Activated naive CD8-positive, alpha-beta T cell (primary cell): Measurements from ENCODE around the gene ACER1.

Source experiments
- H3K27ac Mint-ChIP-seq: one replicate; pipeline ENCODE4 v1.8.0; 2021; ENCODE audit warnings: mixed read lengths
- H3K27me3 Mint-ChIP-seq: one replicate; pipeline ENCODE4 v1.8.0; 2021; ENCODE audit warnings: mixed read lengths
- H3K36me3 Mint-ChIP-seq: one replicate; pipeline ENCODE4 v1.8.0; 2021; ENCODE audit warnings: mixed read lengths
- H3K4me1 Mint-ChIP-seq: one replicate; pipeline ENCODE4 v1.8.0; 2021; ENCODE audit warnings: low read depth, mixed read lengths
- H3K4me3 Mint-ChIP-seq: one replicate; pipeline ENCODE4 v1.8.0; 2021; ENCODE audit warnings: mild to moderate bottlenecking, mixed read lengths
- H3K9me3 Mint-ChIP-seq: one replicate; pipeline ENCODE4 v1.8.0; 2021; ENCODE audit warnings: low read depth, mixed read lengths

The ACER1 gene

DNA sequence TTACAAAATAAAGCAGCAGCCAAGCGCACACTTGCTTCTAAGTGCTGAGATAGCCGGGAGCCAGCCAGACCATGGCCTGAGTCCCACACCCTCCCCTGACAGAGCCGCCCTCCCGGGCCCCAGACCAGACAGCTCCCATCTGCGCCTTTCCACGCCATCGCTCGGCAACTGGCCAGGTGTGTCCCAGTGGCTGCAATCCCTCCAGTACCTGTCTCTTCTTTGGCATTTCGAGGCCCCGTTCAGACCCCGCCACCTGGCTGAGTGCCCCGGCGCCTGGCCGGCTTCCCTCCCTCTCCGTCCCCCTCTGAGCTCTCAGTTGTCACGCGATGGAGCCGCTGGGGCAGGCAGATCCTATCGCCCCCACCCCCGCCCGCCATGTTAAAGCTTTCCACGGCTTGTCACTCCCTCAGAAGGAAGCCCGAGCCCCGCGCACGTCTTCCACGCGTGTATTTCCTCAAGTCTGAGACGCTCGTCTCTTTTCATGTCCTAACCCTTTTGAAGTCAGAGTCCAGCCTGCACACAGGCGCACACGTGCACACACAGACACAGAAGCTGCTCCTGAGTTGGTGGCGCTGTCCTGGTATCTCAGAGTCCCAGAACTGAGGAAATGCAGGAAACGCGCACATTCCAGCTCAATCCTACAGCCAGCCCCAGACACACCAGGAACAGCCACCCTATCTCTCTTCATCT is 61.5 kb downstream of the ACER1 start:
- H3K4me3 Mint-ChIP-seq, result no peak overlapping the region
- peak overlapping the region; percentile 46 for H3K27ac Mint-ChIP-seq
- no peaks in the 10 kb centered on the region for H3K27me3 Mint-ChIP-seq
- H3K4me1 Mint-ChIP-seq, result peaks cover 41% of the 10 kb centered on the region
- no peaks in the 10 kb centered on the region for H3K9me3 Mint-ChIP-seq
- no peaks in the 10 kb centered on the region for H3K36me3 Mint-ChIP-seq

DNA sequence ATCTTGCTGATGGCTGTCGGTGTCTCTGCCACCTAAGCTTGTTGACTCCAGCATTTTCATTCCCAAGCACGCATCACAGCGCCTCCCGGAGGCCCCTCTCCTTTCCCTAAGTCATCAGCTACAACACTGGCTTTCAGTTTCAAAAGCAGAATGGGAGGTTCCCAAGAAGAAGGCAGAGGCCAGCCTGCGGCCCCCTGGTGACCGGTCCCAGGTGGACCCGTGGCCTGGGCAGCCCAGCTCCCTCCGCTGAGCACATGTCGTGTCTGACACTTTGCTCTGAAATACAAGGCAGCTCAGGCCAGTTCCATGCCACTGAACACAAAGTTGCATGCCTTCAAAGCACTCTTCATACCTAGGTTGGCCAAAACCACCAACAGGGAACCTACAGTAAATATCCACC is 62.2 kb downstream of the ACER1 start:
- Mint-ChIP-seq H3K27ac (peak overlapping the region; percentile 13), H3K4me3 (no peak overlapping the region), H3K9me3 (no peaks in the 10 kb centered on the region), H3K4me1 (peaks cover 38% of the 10 kb centered on the region), H3K27me3 (no peaks in the 10 kb centered on the region), H3K36me3 (no peaks in the 10 kb centered on the region)

DNA sequence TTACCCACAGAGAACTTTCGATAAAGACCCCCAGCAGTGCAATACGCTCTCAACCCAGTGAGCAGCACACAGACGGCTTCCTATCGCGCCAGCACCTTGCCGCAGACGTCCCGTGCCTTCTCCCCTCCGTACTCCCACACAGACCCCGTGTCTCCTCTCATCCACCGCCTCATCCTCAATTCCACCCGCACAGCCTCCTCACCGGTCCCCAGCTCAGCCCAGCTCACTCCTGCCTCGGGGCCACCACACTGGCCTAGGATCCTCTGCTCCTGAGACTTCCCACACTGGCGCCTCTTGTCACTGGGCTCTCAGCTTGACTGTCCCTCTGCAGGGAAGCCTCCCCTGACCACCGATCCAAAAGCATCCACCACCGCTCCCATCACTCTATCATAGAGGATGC is 62.6 kb downstream of the ACER1 start:
- H3K27ac Mint-ChIP-seq, result peak overlapping the region; percentile 13
- no peaks in the 10 kb centered on the region for H3K9me3 Mint-ChIP-seq
- H3K4me3 Mint-ChIP-seq, result no peak overlapping the region
- H3K36me3 Mint-ChIP-seq, result no peaks in the 10 kb centered on the region
- H3K4me1 Mint-ChIP-seq, result peaks cover 35% of the 10 kb centered on the region
- no peaks in the 10 kb centered on the region for H3K27me3 Mint-ChIP-seq

DNA sequence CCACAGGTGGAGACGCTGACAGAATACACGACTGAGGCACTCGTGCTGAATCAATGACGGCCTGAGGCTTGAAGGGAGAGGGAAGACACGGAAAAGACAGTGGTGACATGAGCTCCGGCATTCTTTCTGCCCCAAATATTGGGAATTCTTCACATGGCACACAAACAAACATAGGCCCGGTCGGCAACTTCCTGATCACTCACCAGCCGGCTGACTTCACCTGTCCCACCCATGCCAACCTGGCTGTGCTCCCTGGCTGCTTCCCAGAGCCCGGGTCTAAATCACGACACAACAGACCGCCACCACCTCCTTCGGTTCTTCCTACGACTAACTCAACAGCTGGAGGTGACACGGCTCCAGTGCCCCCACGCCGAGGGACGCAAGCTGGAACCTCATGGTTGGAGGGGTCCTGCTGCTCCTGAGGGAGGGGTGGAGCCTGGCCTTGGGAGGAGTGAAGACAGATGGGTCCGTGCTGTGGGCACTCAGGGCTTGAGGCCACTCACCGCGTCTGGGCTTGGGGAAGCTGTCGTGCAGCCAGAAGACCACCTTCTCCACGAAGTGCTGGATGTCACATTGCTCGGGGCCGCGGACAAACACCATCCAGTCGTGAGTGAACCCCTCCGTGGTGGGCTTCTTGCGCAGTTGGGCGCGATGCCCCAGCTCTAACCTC is 63.2 kb downstream of the ACER1 start:
- Mint-ChIP-seq H3K27ac (no peak overlapping the region), H3K9me3 (no peaks in the 10 kb centered on the region), H3K36me3 (no peaks in the 10 kb centered on the region), H3K27me3 (no peaks in the 10 kb centered on the region), H3K4me3 (no peak overlapping the region), H3K4me1 (peaks cover 29% of the 10 kb centered on the region)

DNA sequence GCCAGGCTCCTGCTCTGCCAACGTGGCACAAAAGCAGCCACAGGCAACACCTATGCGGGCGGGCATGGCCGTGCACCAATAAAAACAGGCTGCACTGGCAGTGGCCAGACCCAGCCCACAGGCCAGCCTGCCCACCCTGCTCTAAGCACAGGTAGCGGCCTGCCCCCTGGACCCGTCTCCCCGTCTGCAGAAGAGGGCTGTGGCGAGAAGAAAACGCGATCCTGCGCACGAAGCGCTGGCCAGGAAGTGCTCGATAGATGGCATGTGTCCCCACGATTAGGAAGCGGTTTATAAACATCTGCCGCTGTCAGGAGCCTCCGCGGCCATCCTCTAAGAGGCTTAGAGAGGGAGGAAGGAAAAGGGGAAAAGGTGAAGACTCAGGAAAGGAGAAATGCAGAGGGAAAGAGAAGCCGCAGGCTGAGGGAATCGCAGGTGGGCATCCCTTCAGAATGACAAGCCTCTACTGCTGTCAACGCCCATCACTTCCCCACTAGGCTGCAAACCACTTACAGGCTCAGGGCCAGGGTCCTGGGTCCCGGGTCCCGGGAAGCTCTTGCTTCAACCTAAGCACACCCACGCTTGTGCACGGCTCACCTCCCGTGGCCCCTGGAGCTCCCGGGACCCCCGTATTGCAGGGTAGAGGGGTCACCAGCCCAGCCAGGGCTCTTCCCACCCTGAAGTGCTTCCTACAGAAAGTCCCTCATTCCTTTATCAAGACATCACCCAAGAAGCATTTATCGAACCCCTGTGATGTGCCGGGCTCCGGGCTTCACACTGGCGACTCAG is 64.1 kb downstream of the ACER1 start:
- no peaks in the 10 kb centered on the region for H3K27me3 Mint-ChIP-seq
- H3K36me3 Mint-ChIP-seq, result no peaks in the 10 kb centered on the region
- H3K9me3 Mint-ChIP-seq, result no peaks in the 10 kb centered on the region
- no peak overlapping the region for H3K4me3 Mint-ChIP-seq
- H3K27ac Mint-ChIP-seq, result peak overlapping the region; percentile 79
- peaks cover 27% of the 10 kb centered on the region for H3K4me1 Mint-ChIP-seq

DNA sequence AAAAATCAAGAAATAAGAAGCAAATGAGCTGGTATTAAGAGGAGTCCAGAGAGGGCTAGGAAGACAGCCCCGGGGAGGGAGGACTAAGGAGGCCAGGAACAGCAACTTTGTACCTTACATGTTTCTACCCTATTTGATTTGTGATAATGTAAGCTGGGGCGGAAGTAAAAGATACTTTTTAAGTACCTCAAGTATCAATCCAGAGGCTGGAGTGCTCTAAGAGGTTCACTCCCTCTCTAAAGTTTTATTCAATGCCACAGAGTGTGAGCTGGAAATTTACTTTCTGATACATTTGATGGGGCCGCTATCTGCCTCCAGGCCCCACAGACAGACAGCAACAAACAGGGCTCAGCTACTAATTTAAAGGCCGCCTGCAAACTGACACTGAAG is 65.0 kb downstream of the ACER1 start:
- peaks cover 20% of the 10 kb centered on the region for H3K4me1 Mint-ChIP-seq
- no peaks in the 10 kb centered on the region for H3K27me3 Mint-ChIP-seq
- no peak overlapping the region for H3K27ac Mint-ChIP-seq
- no peaks in the 10 kb centered on the region for H3K36me3 Mint-ChIP-seq
- no peak overlapping the region for H3K4me3 Mint-ChIP-seq
- H3K9me3 Mint-ChIP-seq, result no peaks in the 10 kb centered on the region

DNA sequence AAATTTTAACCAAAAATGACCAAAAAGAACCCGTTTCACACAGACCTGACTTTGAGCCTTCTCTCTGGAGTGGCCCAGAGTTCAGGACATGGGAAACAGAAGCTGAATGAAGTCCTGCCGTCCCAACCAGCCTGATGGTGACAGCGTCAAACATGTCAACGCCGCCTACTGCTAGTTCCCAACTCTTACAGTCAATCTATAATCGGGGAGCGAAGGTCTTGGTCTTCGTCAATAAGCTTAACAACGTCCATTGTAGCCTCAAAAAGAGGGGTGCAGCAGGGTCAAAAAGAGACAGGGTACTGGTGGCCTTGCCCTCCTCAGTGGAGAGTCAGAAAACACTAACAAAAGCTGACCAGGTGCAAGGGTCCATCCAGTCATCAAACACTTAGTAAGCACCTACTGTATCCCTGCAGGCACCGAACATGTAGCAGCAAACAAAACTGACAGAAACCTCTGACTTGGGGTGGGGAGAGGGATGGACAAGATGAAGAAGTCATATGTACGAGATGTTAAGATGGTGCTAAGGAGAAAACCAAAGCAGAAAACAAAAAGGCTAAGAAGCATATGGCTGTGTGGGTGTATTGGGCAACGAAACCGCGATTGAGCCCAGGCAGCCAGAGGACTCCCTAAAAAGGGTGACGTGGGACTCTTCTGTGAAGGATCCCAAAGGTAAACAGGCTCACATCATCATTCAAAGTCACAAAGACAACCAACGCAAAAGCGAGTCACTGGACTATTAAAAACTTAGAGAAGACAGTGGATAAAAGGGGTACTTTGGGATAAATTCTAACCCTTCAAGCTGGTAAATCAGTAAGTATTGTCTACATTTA is 65.6 kb downstream of the ACER1 start:
- Mint-ChIP-seq H3K27me3 (no peaks in the 10 kb centered on the region), H3K9me3 (no peaks in the 10 kb centered on the region), H3K36me3 (no peaks in the 10 kb centered on the region)

DNA sequence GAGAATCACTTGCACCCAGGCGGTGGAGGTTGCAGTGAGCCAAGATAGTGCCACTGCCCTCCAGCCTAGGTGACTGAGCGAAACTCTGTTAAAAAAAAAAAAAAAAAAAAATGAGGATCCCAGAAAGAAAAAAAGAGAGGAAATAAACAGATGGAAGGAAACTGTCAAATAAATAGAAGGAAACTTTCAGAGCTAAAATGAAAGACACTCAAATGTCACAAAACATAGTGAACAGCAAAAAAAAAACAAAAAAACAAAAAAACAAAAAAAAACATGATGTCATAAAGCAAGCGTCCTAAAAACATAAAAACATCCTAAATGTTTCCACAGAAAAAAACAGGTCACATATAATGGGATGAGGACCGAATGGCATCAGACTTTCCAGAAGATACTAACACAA is 68.6 kb downstream of the ACER1 start:
- H3K9me3 Mint-ChIP-seq, result no peaks in the 10 kb centered on the region
- H3K27ac Mint-ChIP-seq, result no peak overlapping the region
- no peak overlapping the region for H3K4me3 Mint-ChIP-seq
- peaks cover 31% of the 10 kb centered on the region for H3K4me1 Mint-ChIP-seq
- no peaks in the 10 kb centered on the region for H3K27me3 Mint-ChIP-seq
- H3K36me3 Mint-ChIP-seq, result no peaks in the 10 kb centered on the region

More for the DNA sequence above, 65.6 kb downstream of the ACER1 start:
- Mint-ChIP-seq H3K4me1 (peaks cover 25% of the 10 kb centered on the region), H3K27ac (peak overlapping the region; percentile 7), H3K4me3 (no peak overlapping the region)

DNA sequence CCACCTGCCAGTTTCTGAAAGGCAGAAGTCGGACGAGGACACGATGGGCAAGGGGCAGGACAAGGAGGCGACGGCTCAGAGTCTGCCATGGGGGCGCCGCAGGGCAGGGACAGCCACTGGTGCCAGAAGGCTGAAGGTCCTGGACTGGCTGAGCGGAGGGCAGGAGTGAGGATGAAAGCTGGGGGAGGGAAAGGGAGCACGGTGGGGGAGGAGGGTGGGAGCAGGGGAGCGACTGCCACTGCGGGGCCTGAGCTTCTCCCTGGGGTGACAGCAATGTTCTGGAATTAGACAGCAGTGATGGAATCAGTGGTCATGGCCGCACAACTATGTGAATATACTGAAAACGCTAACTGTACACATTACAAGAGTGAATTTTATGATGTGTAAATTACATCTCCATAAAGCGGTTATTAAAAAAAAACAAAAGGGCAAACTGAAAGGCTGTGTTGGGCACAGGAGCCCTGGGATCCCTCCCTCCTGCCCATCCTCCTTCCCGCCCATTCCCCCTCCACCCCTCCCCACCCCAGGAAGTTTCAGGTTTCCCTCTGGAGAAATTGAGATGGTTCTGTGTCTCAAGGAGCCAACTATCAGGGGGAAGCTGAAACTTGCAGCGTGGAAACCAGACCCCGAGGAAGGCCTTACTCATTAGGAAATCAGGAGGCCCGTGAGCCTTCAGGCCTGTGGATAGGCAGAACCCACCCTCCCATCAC is 69.5 kb downstream of the ACER1 start:
- H3K27ac Mint-ChIP-seq, result no peak overlapping the region

DNA sequence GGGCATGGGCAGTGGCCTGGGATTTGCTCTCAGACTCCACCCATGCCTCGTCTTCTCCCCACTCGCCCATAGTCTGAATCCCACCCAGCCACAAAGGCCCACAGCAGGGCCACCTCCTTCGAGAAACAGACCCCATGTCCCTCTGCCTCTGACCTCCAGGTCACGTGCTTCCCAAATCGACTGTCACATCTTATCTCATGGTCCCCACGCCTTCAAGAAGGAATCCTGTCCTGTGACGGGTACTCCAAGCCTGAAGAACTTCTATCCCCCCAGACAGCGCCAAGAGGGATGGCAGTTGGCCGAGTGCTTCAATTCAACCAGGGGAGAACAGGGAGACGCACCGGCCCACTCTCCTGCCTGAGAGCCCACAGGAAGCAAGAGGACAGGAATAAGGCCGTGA is 70.1 kb downstream of the ACER1 start:
- H3K27ac Mint-ChIP-seq, result no peak overlapping the region

More for the DNA sequence above, 69.5 kb downstream of the ACER1 start:
- no peaks in the 10 kb centered on the region for H3K9me3 Mint-ChIP-seq
- no peaks in the 10 kb centered on the region for H3K36me3 Mint-ChIP-seq
- H3K4me3 Mint-ChIP-seq, result no peak overlapping the region
- no peaks in the 10 kb centered on the region for H3K27me3 Mint-ChIP-seq
- peaks cover 32% of the 10 kb centered on the region for H3K4me1 Mint-ChIP-seq

DNA sequence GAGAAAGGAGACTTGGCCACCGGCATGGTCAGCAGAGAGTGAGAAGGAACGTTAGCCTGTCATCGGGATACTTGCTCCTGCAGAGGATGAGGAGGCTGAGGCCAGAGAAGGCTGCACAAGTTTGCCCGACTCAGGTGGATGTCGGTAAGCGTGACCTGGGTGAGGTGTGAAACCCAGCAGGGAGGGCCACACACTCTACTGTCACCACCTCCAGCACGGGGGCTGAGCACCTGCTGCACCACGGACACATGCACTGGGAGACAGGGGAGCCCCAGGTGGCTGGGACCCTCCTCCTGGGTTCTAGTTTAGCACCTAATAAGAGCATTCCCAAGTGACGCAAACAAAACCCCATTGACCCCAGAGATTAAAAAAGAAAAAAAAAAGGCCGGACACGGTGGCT is 70.9 kb downstream of the ACER1 start:
- Mint-ChIP-seq H3K9me3 (no peaks in the 10 kb centered on the region), H3K27me3 (no peaks in the 10 kb centered on the region), H3K36me3 (no peaks in the 10 kb centered on the region), H3K4me3 (peak overlapping the region; percentile 7), H3K27ac (no peak overlapping the region), H3K4me1 (peaks cover 30% of the 10 kb centered on the region)

More for the DNA sequence above, 70.1 kb downstream of the ACER1 start:
- Mint-ChIP-seq H3K4me1 (peaks cover 32% of the 10 kb centered on the region), H3K9me3 (no peaks in the 10 kb centered on the region), H3K27me3 (no peaks in the 10 kb centered on the region), H3K36me3 (no peaks in the 10 kb centered on the region), H3K4me3 (no peak overlapping the region)

DNA sequence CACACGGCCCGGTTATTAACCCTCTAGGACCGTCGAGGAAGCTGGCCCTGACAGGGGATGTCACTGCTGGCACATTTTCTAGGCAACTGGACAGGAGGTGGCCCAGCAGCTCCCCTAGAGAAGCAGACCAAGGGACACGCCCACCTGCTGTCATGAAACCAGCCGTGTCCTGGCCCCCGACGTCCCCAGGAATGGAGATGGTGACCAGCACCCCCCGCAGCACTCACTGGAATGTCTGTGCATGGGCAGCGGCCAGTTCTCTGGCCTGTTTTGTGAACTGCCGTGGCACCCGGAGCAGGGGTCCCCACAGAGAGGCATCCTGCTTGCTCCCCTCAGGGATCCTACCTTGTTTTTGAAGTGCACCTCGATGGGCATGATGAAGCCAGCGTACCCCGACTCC is 71.5 kb downstream of the ACER1 start:
- peaks cover 30% of the 10 kb centered on the region for H3K4me1 Mint-ChIP-seq
- peak overlapping the region; percentile 13 for H3K4me3 Mint-ChIP-seq
- H3K36me3 Mint-ChIP-seq, result peaks cover under 1% of the 10 kb centered on the region
- H3K9me3 Mint-ChIP-seq, result no peaks in the 10 kb centered on the region
- no peak overlapping the region for H3K27ac Mint-ChIP-seq
- H3K27me3 Mint-ChIP-seq, result no peaks in the 10 kb centered on the region

DNA sequence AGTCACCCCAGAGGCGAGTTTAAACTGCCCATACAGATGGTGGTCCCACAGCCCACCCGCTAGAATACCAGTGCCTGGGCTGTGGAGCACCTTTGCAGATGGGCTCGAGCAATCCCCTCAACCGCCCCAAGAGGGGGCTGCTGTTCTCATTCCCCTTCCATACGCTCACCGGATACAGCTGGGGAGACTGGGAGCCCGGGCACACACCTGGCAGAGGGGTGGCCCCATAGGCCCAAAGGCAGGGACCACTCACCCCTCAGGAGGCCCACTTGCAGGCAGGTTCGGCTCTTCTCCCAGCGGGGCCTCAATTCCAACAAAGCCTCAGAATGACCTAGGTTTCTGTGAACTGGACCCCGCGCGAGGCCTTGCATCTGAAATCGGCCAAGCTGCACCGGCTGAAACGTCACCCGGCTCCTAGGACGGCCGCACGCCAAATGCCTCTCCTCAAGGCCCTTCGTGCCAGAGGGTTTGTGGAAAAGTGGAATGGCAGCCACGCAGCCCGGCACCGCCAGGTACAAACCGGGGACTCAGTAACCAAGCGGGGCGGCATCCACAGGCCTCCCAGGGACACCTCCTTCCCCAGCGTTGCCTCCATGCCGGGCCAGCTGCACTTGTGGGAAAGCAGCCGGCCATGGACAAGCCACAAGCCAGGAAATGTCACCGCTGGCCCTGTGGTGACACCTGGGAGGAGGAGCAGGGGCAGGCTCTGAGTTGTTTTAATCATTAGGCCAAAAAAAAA is 72.3 kb downstream of the ACER1 start:
- no peak overlapping the region for H3K4me3 Mint-ChIP-seq
- H3K36me3 Mint-ChIP-seq, result peaks cover 4% of the 10 kb centered on the region
- no peaks in the 10 kb centered on the region for H3K27me3 Mint-ChIP-seq
- peaks cover 29% of the 10 kb centered on the region for H3K4me1 Mint-ChIP-seq
- no peaks in the 10 kb centered on the region for H3K9me3 Mint-ChIP-seq
- no peak overlapping the region for H3K27ac Mint-ChIP-seq

DNA sequence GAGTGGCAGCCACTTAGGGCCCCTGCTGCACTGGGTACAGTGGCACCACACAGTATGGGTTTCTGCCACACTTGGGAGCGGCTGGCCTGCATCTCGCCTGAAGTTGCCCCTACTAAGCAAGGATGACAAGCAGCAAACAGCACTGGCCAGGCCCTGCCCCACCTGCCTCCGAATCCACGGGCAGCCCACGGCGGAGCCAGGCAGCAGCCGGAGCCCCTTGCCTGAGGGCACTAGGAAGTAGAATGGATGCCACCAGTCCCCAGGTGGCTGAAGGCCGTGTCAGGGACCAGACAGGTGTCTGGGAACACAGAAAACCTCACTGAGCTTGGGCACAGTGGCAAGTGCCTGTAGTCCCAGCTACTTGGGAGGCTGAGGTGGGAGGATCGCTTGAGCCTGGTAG is 73.0 kb downstream of the ACER1 start:
- H3K9me3 Mint-ChIP-seq, result no peaks in the 10 kb centered on the region
- H3K27me3 Mint-ChIP-seq, result no peaks in the 10 kb centered on the region
- no peak overlapping the region for H3K4me3 Mint-ChIP-seq
- H3K36me3 Mint-ChIP-seq, result peaks cover 4% of the 10 kb centered on the region
- H3K27ac Mint-ChIP-seq, result no peak overlapping the region
- peaks cover 31% of the 10 kb centered on the region for H3K4me1 Mint-ChIP-seq
